OCI-LY7 (cell line): ENCODE data around the gene GP1BB. TPM values are rescaled to one million over a fixed set of nuclear protein-coding genes. Genes with fewer than 3 reads are reported as not detected.

Source experiments
- BruUV-seq: library from RNA; stranded (reverse); fragments of 400-500 nt; replicated peaks from 2 replicates; lab custom pipeline; 2021; lab: Mats Ljungman, UMichigan
- CTCF ChIA-PET: fragments of 300-600 bp; sonication (Branson Sonifier 250); formaldehyde crosslinking; loops from one replicate; lab custom pipeline; 2022; ENCODE audit warnings: antibody characterized with exemption; ENCODE audit not compliant: unreplicated experiment; lab: Charles Lee
- POLR2A ChIA-PET: fragments of 300-600 bp; sonication (Branson Sonifier 250); formaldehyde crosslinking; loops from one replicate; lab custom pipeline; 2022; ENCODE audit warnings: antibody characterized with exemption; lab: Charles Lee
- DNase-seq: peaks from one replicate; pipeline ENCODE4 v3.0.0-alpha.2; 2015; ENCODE audit warnings: low spot score
- H2AFZ ChIP-seq: fragments of 200-600 bp; sonication (generic), shearing (Covaris generic); 2 replicates; pipeline ENCODE4 v1.6.1; 2014; ENCODE audit warnings: mild to moderate bottlenecking, antibody characterized with exemption, low read length, moderate library complexity
- H3K27ac ChIP-seq: fragments of 200-600 bp; sonication (generic); 2 replicates; pipeline ENCODE4 v1.5.1; 2014; ENCODE audit warnings: mixed run types, low read depth, mild to moderate bottlenecking, moderate library complexity, low read length, inconsistent platforms; ENCODE audit not compliant: poor library complexity, severe bottlenecking
- H3K36me3 ChIP-seq: fragments of 200-600 bp; sonication (generic); 2 replicates; pipeline ENCODE4 v1.6.1; 2014; ENCODE audit warnings: mild to moderate bottlenecking, antibody characterized with exemption, low read length, moderate library complexity, mixed read lengths; ENCODE audit not compliant: insufficient read depth
- H3K4me1 ChIP-seq: fragments of 200-600 bp; sonication (generic); 2 replicates; pipeline ENCODE4 v1.5.1; 2014; ENCODE audit warnings: mild to moderate bottlenecking, low read length; ENCODE audit not compliant: insufficient read depth, poor library complexity, severe bottlenecking
- H3K4me2 ChIP-seq: fragments of 200-600 bp; sonication (generic); 2 replicates; pipeline ENCODE4 v1.6.1; 2014; ENCODE audit warnings: mild to moderate bottlenecking, low read length
- H3K4me3 ChIP-seq: fragments of 200-600 bp; sonication (generic); 2 replicates; pipeline ENCODE4 v1.5.1; 2014; ENCODE audit warnings: mild to moderate bottlenecking, low read depth, low read length; ENCODE audit not compliant: poor library complexity, severe bottlenecking
- H3K79me2 ChIP-seq: fragments of 200-600 bp; sonication (generic); 2 replicates; pipeline ENCODE4 v1.6.1; 2016; ENCODE audit warnings: low read depth, mild to moderate bottlenecking, low read length, moderate library complexity, mixed read lengths; ENCODE audit not compliant: insufficient read depth
- H3K9me2 ChIP-seq: fragments of 200-600 bp; sonication (generic); 2 replicates; pipeline ENCODE4 v1.6.1; 2016; ENCODE audit warnings: mild to moderate bottlenecking, low read length, mixed read lengths; ENCODE audit not compliant: insufficient read depth
- H3K9me3 ChIP-seq: fragments of 200-600 bp; sonication (generic); 2 replicates; pipeline ENCODE4 v1.6.1; 2014; ENCODE audit warnings: mild to moderate bottlenecking, mixed run types, low read length, mixed read lengths
- H4K20me1 ChIP-seq: fragments of 200-600 bp; sonication (generic); 2 replicates; pipeline ENCODE4 v1.6.1; 2014; ENCODE audit warnings: mild to moderate bottlenecking, antibody characterized with exemption, low read length, moderate library complexity, mixed read lengths; ENCODE audit not compliant: insufficient read depth
- EZH2phosphoT487 ChIP-seq: fragments of 200-600 bp; sonication (generic); IDR thresholded peaks from 2 replicates; pipeline ENCODE4 v1.6.1; 2018; ENCODE audit warnings: low read depth, borderline replicate concordance, mild to moderate bottlenecking, mixed run types, antibody characterized with exemption, low read length, moderate library complexity, mixed read lengths
- intact Hi-C: fragments of 100-400 bp; cut with micrococcal nuclease; formaldehyde crosslinking; loops from one replicate; pipeline ENCODE4 v1.10.0; 2022; ENCODE audit not compliant: unreplicated experiment
- total RNA-seq, 2 experiments: library from RNA; depleted of rRNA in 1 of 2; stranded (reverse); fragments of >200 nt in 1 of 2; shearing (Covaris generic) in 1 of 2; gene quantifications; 2 replicates each; pipeline ENCODE4 v1.2.3, GENCODE V29; 2014 to 2022
- TF ChIP-seq, protein P1 (sequence below): fragments of 200-600 bp; sonication (generic); conservative IDR thresholded peaks from 2 replicates; pipeline ENCODE4 v1.5.1; 2014; ENCODE audit warnings: mild to moderate bottlenecking, antibody characterized with exemption, low read length, moderate library complexity, mixed read lengths

The GP1BB gene
- total RNA-seq, 2 experiments from 2014 or later = not detected

DNA sequence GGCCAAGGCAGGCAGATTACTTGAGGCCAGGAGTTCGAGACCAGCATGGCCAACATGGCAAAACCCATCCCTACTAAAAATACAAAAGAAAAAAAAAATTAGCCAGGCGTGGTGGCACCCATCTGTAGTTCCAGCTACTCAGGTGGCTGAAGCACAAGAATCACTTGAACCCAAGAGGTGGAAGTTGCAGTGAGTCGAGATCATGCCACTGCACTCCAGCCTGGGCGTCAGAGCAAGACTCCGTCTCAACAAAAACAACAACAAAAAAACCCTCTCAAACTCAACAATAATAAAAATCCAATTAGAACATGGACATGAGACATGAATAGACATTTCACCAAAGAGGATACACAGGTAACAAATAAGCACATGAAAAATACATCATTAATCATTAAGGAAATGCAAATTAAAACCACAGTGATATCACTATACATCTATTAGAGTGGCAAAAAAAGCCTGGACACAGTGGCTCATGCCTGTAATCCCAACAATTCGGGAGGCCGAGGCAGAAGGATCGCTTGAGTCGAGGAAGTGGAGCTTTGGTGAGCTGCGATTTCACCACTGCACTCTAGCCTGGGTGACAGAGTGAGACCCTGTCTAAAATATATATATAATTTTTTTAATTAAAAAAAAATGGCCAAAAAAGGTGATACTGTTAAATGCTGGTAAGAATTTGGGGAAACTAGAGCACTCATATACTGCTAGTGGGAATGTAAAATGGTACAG lies 21.8 kb upstream of the GP1BB start:
- Histone ChIP-seq H3K27ac (no peak overlapping the region), H3K4me1 (no peaks in the 10 kb centered on the region), H4K20me1 (no peaks in the 10 kb centered on the region), H3K36me3 (no peaks in the 10 kb centered on the region), H3K4me2 (no peak overlapping the region), H3K9me2 (no peaks in the 10 kb centered on the region), H3K4me3 (no peak overlapping the region), H3K9me3 (no peaks in the 10 kb centered on the region), H2AFZ (no peak overlapping the region), H3K79me2 (no peaks in the 10 kb centered on the region)
- DNase-seq = no peak
- no TSS peak for BruUV-seq
- TF ChIP-seq, protein P1, sequence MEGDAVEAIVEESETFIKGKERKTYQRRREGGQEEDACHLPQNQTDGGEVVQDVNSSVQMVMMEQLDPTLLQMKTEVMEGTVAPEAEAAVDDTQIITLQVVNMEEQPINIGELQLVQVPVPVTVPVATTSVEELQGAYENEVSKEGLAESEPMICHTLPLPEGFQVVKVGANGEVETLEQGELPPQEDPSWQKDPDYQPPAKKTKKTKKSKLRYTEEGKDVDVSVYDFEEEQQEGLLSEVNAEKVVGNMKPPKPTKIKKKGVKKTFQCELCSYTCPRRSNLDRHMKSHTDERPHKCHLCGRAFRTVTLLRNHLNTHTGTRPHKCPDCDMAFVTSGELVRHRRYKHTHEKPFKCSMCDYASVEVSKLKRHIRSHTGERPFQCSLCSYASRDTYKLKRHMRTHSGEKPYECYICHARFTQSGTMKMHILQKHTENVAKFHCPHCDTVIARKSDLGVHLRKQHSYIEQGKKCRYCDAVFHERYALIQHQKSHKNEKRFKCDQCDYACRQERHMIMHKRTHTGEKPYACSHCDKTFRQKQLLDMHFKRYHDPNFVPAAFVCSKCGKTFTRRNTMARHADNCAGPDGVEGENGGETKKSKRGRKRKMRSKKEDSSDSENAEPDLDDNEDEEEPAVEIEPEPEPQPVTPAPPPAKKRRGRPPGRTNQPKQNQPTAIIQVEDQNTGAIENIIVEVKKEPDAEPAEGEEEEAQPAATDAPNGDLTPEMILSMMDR = no peak
- TF ChIP-seq EZH2phosphoT487 = no peak
- ChIA-PET CTCF (no interaction called here), POLR2A (interaction anchor here (0.7 to 1.0 kb wide), 2 partner anchors 10 to 373 kb away, joined by 3 to 5 read pairs; no protein-coding TSS in a partner anchor)
- intact Hi-C loops = no loop called here

DNA sequence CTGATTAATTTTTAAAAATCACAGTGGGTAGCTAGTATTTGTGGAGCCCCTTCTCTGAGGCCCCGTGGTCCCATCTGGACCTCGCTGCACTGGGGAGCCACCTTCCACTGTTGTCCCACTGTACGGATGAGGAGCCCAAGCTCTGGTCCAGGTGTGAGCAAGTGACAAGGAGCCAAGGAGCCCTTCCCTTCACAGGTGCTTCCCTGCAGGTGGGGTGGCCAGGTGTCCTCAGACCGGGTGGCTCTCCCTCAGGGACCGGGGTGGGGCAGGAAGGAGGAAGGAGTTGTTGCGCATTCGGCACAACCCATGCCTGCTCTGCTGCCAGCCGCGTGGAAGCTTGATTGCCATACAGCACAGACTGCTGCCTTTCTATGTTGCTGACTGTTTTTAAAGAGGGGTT lies 19.5 kb upstream of the GP1BB start:
- no peak overlapping the region for H3K27ac ChIP-seq
- H3K4me1 ChIP-seq = no peaks in the 10 kb centered on the region
- CTCF ChIA-PET = no interaction called here
- POLR2A ChIA-PET = interaction anchor here (0.6 kb wide), 2 partner anchors 42 to 226 kb away, joined by 4 to 10 read pairs; no protein-coding TSS in a partner anchor
- no peaks in the 10 kb centered on the region for H4K20me1 ChIP-seq
- BruUV-seq = no TSS peak
- no peak overlapping the region for H2AFZ ChIP-seq
- no peak for TF ChIP-seq EZH2phosphoT487
- TF ChIP-seq, protein P1 = no peak
- no peaks in the 10 kb centered on the region for H3K79me2 ChIP-seq
- no peaks in the 10 kb centered on the region for H3K36me3 ChIP-seq
- H3K4me3 ChIP-seq = no peak overlapping the region
- no peaks in the 10 kb centered on the region for H3K9me3 ChIP-seq
- intact Hi-C loops = no loop called here
- no peak for DNase-seq
- no peaks in the 10 kb centered on the region for H3K9me2 ChIP-seq
- no peak overlapping the region for H3K4me2 ChIP-seq

DNA sequence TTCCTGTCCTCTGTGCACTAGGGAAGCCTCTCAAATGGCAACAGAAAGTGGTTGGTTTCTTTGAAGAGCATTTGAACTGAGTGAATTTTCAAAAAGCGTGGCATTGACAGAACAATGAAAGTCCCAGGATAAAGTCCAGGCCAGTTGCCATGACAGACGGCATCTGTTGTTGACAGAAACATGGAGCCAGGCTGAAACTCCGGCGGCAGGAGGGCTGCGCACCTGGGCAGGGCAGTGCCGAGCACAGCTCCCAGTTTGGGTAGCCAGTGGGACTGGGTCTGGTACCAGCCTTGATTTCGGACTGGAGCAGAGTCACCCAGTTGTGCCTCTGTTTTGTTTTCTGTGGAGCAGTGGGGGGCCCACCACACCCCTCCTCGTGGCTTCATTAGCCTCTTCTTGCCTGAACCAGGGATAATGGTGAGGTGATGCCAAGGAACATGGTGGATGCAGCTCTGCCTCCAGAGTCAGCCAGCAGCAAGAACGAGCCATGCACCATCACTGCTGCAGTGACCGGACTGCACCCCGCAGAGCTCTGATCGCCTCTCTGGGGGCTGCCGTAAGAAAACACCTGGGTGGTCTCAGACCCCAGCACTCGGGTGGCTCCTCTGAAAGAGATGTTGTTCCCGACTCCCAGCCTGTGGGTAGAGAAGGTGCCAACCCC lies 18.9 kb upstream of the GP1BB start:
- DNase-seq = no peak
- no peak for TF ChIP-seq EZH2phosphoT487
- TF ChIP-seq, protein P1 = no peak
- Histone ChIP-seq H3K27ac (no peak overlapping the region), H3K4me3 (no peak overlapping the region), H3K36me3 (no peaks in the 10 kb centered on the region), H3K9me3 (no peaks in the 10 kb centered on the region), H2AFZ (no peak overlapping the region), H3K9me2 (no peaks in the 10 kb centered on the region), H3K79me2 (no peaks in the 10 kb centered on the region), H3K4me1 (no peaks in the 10 kb centered on the region), H4K20me1 (no peaks in the 10 kb centered on the region), H3K4me2 (no peak overlapping the region)
- no TSS peak for BruUV-seq
- POLR2A ChIA-PET = no interaction called here
- intact Hi-C loops = no loop called here
- CTCF ChIA-PET = no interaction called here
